Spleen (tissue), 11 donors: ENCODE results near the gene ILF2. TPM values are rescaled to one million over a fixed set of nuclear protein-coding genes. Genes with fewer than 3 reads are reported as not detected.

ENCODE experiments used
- DNase-seq: peaks from one replicate; pipeline ENCODE4 v3.0.0-alpha.2; 2020
- H3K27ac ChIP-seq, 8 donors: fragments of 200-600 bp; sonication (generic) in 7 of 8; 1 replicate in 4 of 8; 2 replicates in 4 of 8; pipeline versions ENCODE4 v1.5.0 to v1.8.0; 2016 to 2021; ENCODE audit warnings: inconsistent platforms in 4 of 8, mild to moderate bottlenecking in 4 of 8, moderate library complexity in 1 of 8
- H3K27me3 ChIP-seq, 7 donors: fragments of 200-600 bp; sonication (generic) in 6 of 7; replicated peaks in 1 of 7; 1 replicate in 4 of 7; 2 replicates in 3 of 7; pipeline versions ENCODE4 v1.5.0 to v1.8.0; 2016 to 2021; ENCODE audit warnings: inconsistent platforms in 3 of 7, mild to moderate bottlenecking in 1 of 7
- H3K36me3 ChIP-seq, 6 donors: fragments of 200-600 bp; sonication (generic) in 5 of 6; 1 replicate in 4 of 6; 2 replicates in 2 of 6; pipeline versions ENCODE4 v1.5.0 to v1.8.0; 2016 to 2021; ENCODE audit warnings: inconsistent platforms in 2 of 6
- H3K4me1 ChIP-seq, 6 donors: fragments of 200-600 bp; sonication (generic) in 5 of 6; 1 replicate in 3 of 6; 2 replicates in 3 of 6; pipeline versions ENCODE4 v1.5.0 to v1.8.0; 2016 to 2021; ENCODE audit warnings: inconsistent platforms in 3 of 6
- H3K4me3 ChIP-seq, 8 donors: fragments of 200-600 bp; sonication (generic) in 7 of 8; 1 replicate in 4 of 8; 2 replicates in 4 of 8; pipeline versions ENCODE4 v1.5.0 to v1.8.0; 2016 to 2021; ENCODE audit warnings: inconsistent platforms in 4 of 8, mild to moderate bottlenecking in 4 of 8, moderate library complexity in 2 of 8
- H3K9me3 ChIP-seq, 8 donors: fragments of 200-600 bp; sonication (generic) in 7 of 8; 1 replicate in 4 of 8; 2 replicates in 4 of 8; pipeline versions ENCODE4 v1.5.0 to v1.8.0; 2016 to 2021; ENCODE audit warnings: inconsistent platforms in 4 of 8
- POLR2A ChIP-seq, 3 donors: fragments of 450-650 bp; IDR thresholded peaks; one replicate each; pipeline ENCODE4 v1.5.1; 2017; ENCODE audit warnings: antibody characterized with exemption in 3 of 3, mild to moderate bottlenecking in 1 of 3
- POLR2AphosphoS5 ChIP-seq, 3 donors: sonication (generic); formaldehyde crosslinking; IDR thresholded peaks; one replicate each; pipeline ENCODE4 v1.5.1; 2017; ENCODE audit warnings: antibody characterized with exemption in 3 of 3
- WGBS, 5 donors: extraction: QIAGEN DNeasy Blood & Tissue Kit in 3 of 5; methylation state at CpG; one replicate each; pipeline versions ENCODE4 v1.1.5 to v1.1.7; 2013 to 2018; 5-methylcytosine and 5-hydroxymethylcytosine counted together
- intact Hi-C: fragments of 100-400 bp; cut with DNase I; formaldehyde crosslinking; loops from one replicate; pipeline ENCODE4 v1.15.0; 2023; ENCODE audit warnings: low total_unique reads
- polyA plus RNA-seq, 3 donors: library from polyadenylated mRNA; stranded (reverse); fragments of 200-250 nt; gene quantifications; one replicate each; pipeline ENCODE4 v1.2.1, GENCODE V29; 2013
- total RNA-seq, 7 donors: library from RNA; depleted of rRNA in 3 of 7; stranded (reverse); fragments of >200 nt in 3 of 7; fragmentation: NEBNext Ultra II Directional in 4 of 7; extraction: Animal tissue kit (Norgen Biotek cat#: 25700) in 4 of 7; gene quantifications; one replicate each; pipeline versions ENCODE4 v1.1.0 to v1.2.1, GENCODE V29; 2016 to 2021
- TF ChIP-seq, protein P1 (sequence below), 11 experiments: fragments of 200-600 bp in 7 of 11; fragments of 450-650 bp in 4 of 11; sonication (generic) in 4 of 11; IDR thresholded peaks in 8 of 11; conservative IDR thresholded peaks in 3 of 11; 1 replicate in 7 of 11; 2 replicates in 4 of 11; pipeline versions ENCODE4 v1.4.0 to v1.8.0; 2016 to 2021; ENCODE audit warnings: antibody characterized with exemption in 11 of 11, inconsistent platforms in 4 of 11, mild to moderate bottlenecking in 1 of 11
- donor health status: healthy with polysubstance abuse.
- donor health status: DM: no; HTN: no; CAD: no; lungs with moderate emphysema.
- donor health status: DM: no; HTN: no; CAD: no.
- donor health status: Bipolar disorder and iron deficiency.
- donor health status: healthy.
- donor health status: DM: no; HTN: no; CAD: no.
- donor health status: DM: yes; HTN: yes; CAD: no.

ILF2 gene
- total and polyA plus RNA-seq, 10 donors = 54.9 to 105 (median 83.9) TPM

DNA sequence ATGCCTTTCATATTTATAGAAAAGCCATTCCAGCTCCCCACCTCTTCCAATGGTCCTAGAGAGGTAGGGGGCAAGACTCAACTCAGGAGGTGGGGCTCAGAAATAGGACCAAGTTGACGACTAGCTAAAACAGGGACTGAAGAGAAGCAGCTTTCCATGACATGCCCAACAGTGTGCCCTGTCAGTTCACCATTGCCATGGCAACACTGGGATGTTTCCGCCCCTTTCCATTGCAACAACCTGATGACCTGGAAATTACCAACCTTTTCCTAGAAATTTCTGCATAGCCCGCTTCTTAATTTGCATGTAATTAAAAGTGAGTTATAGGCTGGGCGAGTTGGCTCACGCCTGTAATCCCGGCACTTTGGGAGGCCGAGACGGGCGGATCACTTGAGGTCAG lies 34.7 kb upstream of the ILF2 start:
- Histone ChIP-seq H3K27ac (no peak overlapping the region), H3K4me3 (no peak overlapping the region), H3K9me3 (no peaks in the 10 kb centered on the region), H3K36me3 (no peaks in the 10 kb centered on the region), H3K4me1 (no peaks in the 10 kb centered on the region), H3K27me3 (no peaks in the 10 kb centered on the region)
- no peak for DNase-seq
- TF ChIP-seq POLR2AphosphoS5 (IDR thresholded peaks at IDR 0.05) (no peak), POLR2A (IDR thresholded peaks at IDR 0.05) (no peak)
- TF ChIP-seq, protein P1, sequence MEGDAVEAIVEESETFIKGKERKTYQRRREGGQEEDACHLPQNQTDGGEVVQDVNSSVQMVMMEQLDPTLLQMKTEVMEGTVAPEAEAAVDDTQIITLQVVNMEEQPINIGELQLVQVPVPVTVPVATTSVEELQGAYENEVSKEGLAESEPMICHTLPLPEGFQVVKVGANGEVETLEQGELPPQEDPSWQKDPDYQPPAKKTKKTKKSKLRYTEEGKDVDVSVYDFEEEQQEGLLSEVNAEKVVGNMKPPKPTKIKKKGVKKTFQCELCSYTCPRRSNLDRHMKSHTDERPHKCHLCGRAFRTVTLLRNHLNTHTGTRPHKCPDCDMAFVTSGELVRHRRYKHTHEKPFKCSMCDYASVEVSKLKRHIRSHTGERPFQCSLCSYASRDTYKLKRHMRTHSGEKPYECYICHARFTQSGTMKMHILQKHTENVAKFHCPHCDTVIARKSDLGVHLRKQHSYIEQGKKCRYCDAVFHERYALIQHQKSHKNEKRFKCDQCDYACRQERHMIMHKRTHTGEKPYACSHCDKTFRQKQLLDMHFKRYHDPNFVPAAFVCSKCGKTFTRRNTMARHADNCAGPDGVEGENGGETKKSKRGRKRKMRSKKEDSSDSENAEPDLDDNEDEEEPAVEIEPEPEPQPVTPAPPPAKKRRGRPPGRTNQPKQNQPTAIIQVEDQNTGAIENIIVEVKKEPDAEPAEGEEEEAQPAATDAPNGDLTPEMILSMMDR (IDR thresholded peaks at IDR 0.05 in 8 of 11, conservative IDR thresholded peaks at IDR 0.05 in 3 of 11) = no peak
- intact Hi-C loops = no loop called here
- WGBS, 5 donors = 92 to 96% (median 94%) methylated on average over 9 of the region's 9 CpGs

DNA sequence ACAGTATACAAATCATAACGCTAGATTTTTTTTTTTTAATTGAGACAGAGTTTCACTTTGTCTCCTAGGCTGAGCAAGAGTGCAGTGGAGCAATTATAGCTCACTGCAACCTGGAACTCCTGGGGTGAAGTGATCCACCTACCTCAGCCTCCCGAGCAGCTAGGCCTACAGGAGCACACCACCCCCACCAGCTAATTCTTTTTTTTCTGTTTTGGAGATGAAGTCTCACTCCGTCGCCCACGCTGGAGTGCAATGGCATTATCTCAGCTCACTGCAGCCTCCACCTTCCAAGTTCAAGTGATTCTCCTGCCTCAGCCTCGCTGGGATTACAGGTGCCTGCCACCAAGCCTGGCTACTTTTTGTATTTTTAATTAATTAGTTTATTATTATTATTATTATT lies 29.0 kb upstream of the ILF2 start:
- Histone ChIP-seq H3K4me1 (peaks cover 9 to 24% (median 16%) of the 10 kb centered on the region in 6 donors), H3K27ac (no peak overlapping the region), H3K4me3 (no peak overlapping the region), H3K9me3 (no peaks in the 10 kb centered on the region), H3K27me3 (no peaks in the 10 kb centered on the region), H3K36me3 (no peaks in the 10 kb centered on the region)
- TF ChIP-seq POLR2AphosphoS5 (IDR thresholded peaks at IDR 0.05) (no peak), POLR2A (IDR thresholded peaks at IDR 0.05) (no peak)
- TF ChIP-seq, protein P1 (IDR thresholded peaks at IDR 0.05 in 8 of 11, conservative IDR thresholded peaks at IDR 0.05 in 3 of 11) = no peak
- DNase-seq = no peak
- 86 to 94% (median 92%) methylated on average over 6 of the region's 6 CpGs for WGBS, 5 donors
- intact Hi-C loops = no loop called here

GRCh38 chr1:153698923-153699714 lies 28.3 kb upstream of the ILF2 start:
- 83 to 94% (median 92%) methylated on average over 6 of the region's 6 CpGs for WGBS, 5 donors

More at GRCh38 chr1:153698923-153699714, 28.3 kb upstream of the ILF2 start:
- TF ChIP-seq, protein P1 (IDR thresholded peaks at IDR 0.05 in 8 of 11, conservative IDR thresholded peaks at IDR 0.05 in 3 of 11) = no peak
- TF ChIP-seq POLR2AphosphoS5 (IDR thresholded peaks at IDR 0.05) (no peak), POLR2A (IDR thresholded peaks at IDR 0.05) (no peak)
- no peak for DNase-seq
- H3K27me3 ChIP-seq = no peaks in the 10 kb centered on the region
- no peak overlapping the region for H3K4me3 ChIP-seq
- peak overlapping the region; percentile 80 to 88 (median 85) for H3K27ac ChIP-seq
- H3K9me3 ChIP-seq = no peaks in the 10 kb centered on the region
- intact Hi-C loops = no loop called here
- no peaks in the 10 kb centered on the region for H3K36me3 ChIP-seq
- H3K4me1 ChIP-seq = peaks cover 9 to 24% (median 16%) of the 10 kb centered on the region in 6 donors
